ENCODE results near the gene DLGAP1. TPM values are rescaled to one million over a fixed set of nuclear protein-coding genes. Genes with fewer than 3 reads are reported as not detected.

Gene DLGAP1
- total RNA-seq, 1 experiment from 2014 or later: 2.8 TPM

DNA sequence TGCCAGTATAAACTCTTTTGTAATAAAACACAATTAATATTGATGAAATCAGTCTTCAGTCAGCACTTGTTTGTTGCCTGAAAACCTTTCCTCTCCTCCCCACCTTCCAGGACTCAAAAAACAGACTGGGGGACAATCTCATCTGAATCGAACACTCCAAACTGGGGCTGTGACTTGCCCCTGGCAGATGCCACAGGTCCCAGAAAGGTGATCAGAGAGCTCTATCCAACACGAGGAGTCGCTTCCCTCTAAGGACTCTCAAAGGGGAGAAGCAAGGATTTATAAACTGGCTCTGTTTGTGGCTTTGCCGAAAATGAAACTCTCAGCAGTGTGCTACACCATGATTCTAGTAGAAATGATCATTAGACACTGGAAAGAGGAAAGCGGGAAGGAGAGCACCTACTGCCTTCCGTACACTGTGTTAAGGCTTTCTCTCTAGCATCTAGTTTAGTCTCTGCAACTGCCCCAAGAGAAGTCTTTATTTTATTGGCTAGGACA, 805.9 kb downstream of the DLGAP1 start:
- Histone ChIP-seq H3K4me1 (peaks cover 9% of the 10 kb centered on the region), H3K27ac (no peak overlapping the region), H3K36me3 (no peaks in the 10 kb centered on the region), H3K9me3 (replicated peaks) (no peaks in the 10 kb centered on the region), H3K27me3 (no peaks in the 10 kb centered on the region), H3K4me3 (no peak overlapping the region)
- no peak for DNase-seq

DNA sequence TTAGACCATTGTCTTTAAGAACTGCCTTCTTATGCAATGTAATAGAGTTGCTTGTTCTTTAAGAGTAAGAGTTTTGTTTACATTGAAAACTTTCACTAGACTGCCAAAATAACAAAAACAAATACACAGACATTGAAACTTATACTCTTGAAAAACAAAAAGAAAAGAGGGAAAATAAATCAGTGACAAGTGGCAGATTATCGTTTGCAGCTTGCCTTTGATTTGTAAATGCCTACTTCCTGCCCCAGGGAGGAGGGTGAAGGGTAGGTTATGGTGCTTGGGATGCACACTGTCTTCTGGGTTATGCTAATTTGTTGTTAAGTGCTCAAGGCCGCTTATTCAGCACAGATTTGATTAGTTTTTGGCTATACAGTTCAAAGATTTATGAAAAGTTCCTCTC, 806.5 kb downstream of the DLGAP1 start:
- Histone ChIP-seq H3K36me3 (no peaks in the 10 kb centered on the region), H3K9me3 (replicated peaks) (no peaks in the 10 kb centered on the region), H3K27me3 (no peaks in the 10 kb centered on the region), H3K4me1 (peaks cover 9% of the 10 kb centered on the region), H3K4me3 (no peak overlapping the region), H3K27ac (no peak overlapping the region)
- no peak for DNase-seq

DNA sequence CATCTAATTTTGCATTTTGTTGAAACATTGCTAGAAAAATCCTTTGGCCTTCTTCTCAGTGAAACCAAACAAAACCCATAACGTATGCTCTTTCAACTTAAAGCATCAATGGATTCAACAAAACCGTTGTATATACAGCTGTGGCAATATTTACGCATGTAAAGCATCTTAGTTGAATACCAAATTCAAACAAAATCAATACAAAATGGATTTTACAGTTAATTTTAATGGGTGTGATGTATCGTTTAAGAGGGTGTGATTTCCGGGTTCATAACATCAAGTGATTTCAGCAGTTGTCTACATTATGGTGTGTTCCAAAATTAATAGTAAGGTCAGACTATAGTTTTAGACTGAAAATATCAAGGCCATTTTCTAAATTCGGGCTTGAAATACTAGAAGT, 806.9 kb downstream of the DLGAP1 start:
- no peak for DNase-seq
- H3K9me3 ChIP-seq (replicated peaks): no peaks in the 10 kb centered on the region
- no peak overlapping the region for H3K4me3 ChIP-seq
- peaks cover 6% of the 10 kb centered on the region for H3K4me1 ChIP-seq
- no peaks in the 10 kb centered on the region for H3K36me3 ChIP-seq
- no peaks in the 10 kb centered on the region for H3K27me3 ChIP-seq
- H3K27ac ChIP-seq: no peak overlapping the region

DNA sequence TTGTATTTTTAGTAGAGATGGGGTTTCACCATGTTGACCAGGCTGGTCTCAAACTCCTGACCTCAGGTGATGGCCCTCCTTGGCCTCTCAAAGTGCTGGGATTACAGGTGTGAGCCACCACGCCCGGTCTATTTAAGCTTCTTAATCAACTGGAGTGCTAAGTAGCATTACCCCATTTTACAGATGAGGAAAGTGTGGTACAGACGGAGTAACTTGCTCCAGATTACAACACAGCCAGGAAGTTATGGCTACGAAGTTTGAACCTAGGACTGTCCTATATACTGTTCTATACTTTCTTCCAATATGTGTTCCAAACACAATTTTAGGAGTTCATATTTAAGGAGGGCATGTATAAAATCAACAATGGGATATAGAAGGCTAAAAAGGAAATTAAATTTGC, 807.5 kb downstream of the DLGAP1 start:
- H3K36me3 ChIP-seq: no peaks in the 10 kb centered on the region
- peaks cover under 1% of the 10 kb centered on the region for H3K4me1 ChIP-seq
- DNase-seq: no peak
- H3K27ac ChIP-seq: no peak overlapping the region
- H3K9me3 ChIP-seq (replicated peaks): no peaks in the 10 kb centered on the region
- no peaks in the 10 kb centered on the region for H3K27me3 ChIP-seq
- H3K4me3 ChIP-seq: no peak overlapping the region

DNA sequence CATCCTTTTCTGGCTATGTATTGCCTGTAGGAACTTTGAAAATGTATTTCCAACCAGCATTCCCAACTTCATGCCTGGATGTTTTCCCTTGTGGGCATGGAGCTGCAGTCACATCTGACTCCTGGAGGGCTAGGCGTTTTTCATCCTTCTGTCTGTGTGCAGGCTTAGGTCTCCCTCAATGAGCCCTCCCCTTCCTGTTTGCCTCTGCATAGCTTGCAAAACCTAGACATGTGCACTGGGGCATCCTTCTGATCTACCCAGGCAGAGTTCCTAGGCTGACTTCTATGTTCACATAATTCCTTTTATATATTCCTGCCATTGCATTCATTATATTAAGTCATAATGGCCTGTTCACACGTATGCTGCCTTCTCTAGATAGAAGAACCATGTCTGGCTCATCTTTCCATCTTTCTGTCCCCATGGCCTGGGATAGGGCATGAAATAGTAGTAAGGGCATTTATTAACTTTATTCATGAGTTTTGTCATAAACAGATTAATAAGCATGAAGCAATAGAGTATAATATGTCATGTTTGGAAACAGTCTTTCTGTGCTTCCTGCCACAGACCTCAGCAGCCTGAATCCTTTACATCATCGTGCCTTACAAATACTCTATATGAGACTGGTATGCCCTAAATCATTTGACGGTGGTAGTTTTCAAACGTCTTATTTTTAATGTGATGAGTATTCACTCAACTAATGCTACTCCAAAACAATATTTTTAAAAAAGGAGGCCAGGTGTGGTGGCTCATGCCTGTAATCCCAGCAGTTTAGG, 809.5 kb downstream of the DLGAP1 start:
- no peaks in the 10 kb centered on the region for H3K27me3 ChIP-seq
- H3K36me3 ChIP-seq: no peaks in the 10 kb centered on the region
- no peak overlapping the region for H3K4me3 ChIP-seq
- no peak overlapping the region for H3K27ac ChIP-seq
- no peaks in the 10 kb centered on the region for H3K4me1 ChIP-seq
- DNase-seq: no peak
- H3K9me3 ChIP-seq (replicated peaks): no peaks in the 10 kb centered on the region

DNA sequence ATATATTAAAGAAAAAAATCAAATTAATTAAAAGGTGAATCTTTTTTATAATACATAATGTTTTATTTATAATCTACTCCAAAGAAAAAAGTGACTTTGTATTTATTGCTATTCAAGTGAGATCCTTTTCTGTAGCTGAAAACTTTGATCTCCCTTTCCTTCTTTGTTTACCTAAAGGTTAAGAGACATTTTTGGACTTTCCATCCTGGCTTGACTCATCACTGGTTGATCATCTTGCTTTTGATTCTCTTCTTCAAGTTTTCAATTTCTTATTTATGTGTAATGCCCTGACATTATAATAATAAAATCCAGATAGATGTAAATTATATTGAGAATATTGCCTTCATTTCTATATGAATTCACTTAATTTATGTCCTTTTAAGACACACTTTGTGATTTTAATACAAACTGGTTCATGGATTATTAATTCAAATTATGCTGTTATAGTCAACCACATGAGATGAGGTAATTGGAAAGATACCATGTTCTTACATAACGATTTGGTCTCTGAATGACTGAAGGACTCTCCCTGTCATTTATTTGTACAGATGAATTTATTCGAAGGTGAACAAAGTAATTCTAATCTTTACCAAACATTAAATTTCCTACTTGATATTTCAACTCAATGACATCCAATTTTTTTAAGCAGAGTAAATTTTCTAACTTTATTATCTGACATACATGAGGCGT, 820.7 kb downstream of the DLGAP1 start:
- Histone ChIP-seq H3K36me3 (no peaks in the 10 kb centered on the region), H3K4me1 (no peaks in the 10 kb centered on the region), H3K9me3 (replicated peaks) (no peaks in the 10 kb centered on the region), H3K27ac (no peak overlapping the region), H3K27me3 (no peaks in the 10 kb centered on the region), H3K4me3 (no peak overlapping the region)
- no peak for DNase-seq

DNA sequence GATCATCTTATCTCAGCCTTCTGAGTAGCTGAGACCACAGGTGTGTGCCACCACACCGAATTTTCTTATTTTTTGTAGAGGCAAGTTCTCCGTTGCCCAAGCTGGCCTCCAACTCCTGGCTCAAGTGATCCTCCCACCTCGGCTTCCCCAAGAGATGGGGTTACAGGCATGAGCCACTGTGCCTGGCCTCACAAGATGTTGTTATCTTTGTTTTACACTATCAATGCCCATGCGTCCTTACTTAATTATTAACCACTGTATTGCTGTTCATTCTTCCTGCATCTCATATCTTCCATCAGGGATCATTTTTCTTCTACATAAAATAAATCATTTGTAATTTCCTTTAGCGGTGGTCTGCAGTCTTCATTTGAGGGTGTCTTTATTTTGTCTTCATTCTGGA, 823.2 kb downstream of the DLGAP1 start:
- Histone ChIP-seq H3K36me3 (no peaks in the 10 kb centered on the region), H3K4me1 (no peaks in the 10 kb centered on the region), H3K9me3 (replicated peaks) (no peaks in the 10 kb centered on the region), H3K27me3 (no peaks in the 10 kb centered on the region), H3K27ac (no peak overlapping the region), H3K4me3 (no peak overlapping the region)
- DNase-seq: no peak

DNA sequence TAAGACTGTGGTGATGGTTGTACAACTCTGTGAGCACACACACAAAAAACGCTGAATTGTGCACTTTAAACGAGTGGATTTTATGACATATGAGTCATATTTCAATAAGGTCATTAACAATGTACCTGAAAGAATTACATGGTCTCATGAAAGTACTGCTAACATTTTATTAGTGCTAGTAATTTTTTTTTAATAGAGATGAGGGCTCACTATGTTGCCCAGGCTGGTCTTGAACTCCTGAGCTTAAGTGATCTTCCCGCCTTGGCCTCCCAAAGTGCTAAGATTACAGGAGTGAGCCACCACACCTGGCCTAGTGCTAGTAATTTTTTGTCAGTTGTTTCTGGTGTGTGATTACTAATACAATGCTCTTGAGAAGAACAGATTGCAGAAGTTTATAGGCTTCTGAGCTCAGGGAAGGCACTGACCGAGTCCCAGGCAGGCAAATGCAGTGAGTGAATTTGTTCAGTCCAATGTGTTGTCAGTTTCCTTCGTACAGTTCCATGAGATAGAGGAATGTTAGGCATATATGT, 828.1 kb downstream of the DLGAP1 start:
- Histone ChIP-seq H3K27ac (no peak overlapping the region), H3K4me3 (no peak overlapping the region), H3K36me3 (no peaks in the 10 kb centered on the region), H3K27me3 (no peaks in the 10 kb centered on the region), H3K4me1 (peaks cover 27% of the 10 kb centered on the region), H3K9me3 (replicated peaks) (no peaks in the 10 kb centered on the region)
- DNase-seq: no peak

DNA sequence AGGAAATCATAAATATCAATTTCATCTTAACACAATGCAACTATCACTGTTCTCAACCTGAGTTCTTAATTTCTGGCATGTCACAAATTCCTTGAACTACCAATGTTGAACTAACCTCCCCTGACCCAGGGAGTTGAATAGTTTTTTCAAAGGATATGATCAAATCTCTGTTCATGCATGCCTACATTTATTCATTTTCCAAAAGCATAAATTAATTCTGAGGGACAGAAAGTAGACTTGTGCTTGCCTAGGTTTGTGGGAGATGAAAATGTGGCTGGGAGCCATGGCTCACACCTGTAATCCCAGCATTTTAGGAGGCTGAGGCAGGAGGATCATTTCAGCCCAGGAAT, 829.4 kb downstream of the DLGAP1 start:
- H3K4me1 ChIP-seq: peaks cover 27% of the 10 kb centered on the region
- no peak for DNase-seq

DNA sequence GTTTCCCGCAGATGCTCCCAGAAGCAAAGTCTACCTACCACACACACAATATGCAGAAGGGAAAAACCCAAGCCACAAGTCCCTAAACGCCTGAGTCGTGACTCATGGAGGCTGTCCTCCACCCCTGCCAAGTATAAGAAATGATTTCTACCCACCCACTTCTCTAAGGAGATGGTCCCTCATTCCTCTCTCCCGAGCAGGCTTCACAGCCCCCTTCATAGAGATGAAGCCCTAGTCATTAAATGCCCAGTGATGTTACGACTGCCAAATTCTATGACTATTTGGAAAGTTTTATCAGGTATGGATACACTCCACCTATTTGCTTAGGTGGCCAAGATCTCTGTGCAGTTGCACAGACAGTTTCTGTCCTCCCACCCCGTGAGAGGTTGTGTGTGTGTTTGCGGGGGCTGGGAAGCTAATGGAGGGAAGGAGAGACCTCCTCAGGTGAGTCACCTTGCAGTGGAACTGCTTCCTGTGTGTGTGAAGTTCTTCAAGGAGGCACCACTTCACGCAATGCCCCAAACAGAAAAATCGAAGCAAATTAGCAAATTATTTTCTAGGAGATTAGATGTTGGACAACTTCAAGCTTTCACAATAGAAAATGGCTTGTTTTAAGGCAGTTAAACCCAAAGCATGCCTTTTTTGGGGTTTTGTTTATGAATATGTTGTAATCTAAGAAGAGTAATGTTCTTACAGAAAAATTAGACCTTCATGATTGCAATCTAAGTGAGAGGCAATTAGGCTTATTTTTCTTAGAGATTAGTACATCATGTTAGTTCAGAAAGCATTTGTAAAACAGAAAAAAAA, 830.0 kb downstream of the DLGAP1 start:
- Histone ChIP-seq H3K4me1 (peaks cover 27% of the 10 kb centered on the region), H3K36me3 (no peaks in the 10 kb centered on the region), H3K27me3 (no peaks in the 10 kb centered on the region), H3K27ac (peak overlapping the region; percentile 99), H3K9me3 (replicated peaks) (no peaks in the 10 kb centered on the region), H3K4me3 (peak overlapping the region; percentile 46)
- DNase-seq: peak; percentile 57 to 61

More for the DNA sequence above, 829.4 kb downstream of the DLGAP1 start:
- no peaks in the 10 kb centered on the region for H3K36me3 ChIP-seq
- no peaks in the 10 kb centered on the region for H3K27me3 ChIP-seq
- no peaks in the 10 kb centered on the region for H3K9me3 ChIP-seq (replicated peaks)
- peak overlapping the region; percentile 99; the same call in 1 of the 2 replicates for H3K27ac ChIP-seq
- H3K4me3 ChIP-seq: no peak overlapping the region

DNA sequence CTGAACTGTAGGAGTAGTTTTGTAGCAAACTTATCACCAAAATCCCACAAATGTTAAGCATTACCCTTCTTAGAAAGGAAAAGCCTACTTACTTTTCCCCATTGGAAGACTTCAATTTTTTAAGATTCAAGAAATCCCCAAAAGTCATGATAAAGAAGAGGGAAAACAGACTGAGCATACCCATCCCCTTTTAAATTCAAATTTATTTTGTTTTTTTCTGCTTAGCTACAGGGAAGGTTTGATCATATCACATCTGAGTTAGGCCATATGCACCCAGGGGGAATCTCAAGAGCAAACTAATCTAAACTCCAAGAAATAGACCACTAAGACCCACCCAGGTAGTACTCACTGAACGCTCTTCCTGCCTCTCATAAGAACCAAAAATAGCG, 830.6 kb downstream of the DLGAP1 start:
- peak overlapping the region; percentile 46 for H3K4me3 ChIP-seq
- DNase-seq: no peak
- H3K4me1 ChIP-seq: peaks cover 27% of the 10 kb centered on the region
- no peaks in the 10 kb centered on the region for H3K27me3 ChIP-seq
- H3K27ac ChIP-seq: peak overlapping the region; percentile 99
- H3K36me3 ChIP-seq: no peaks in the 10 kb centered on the region
- H3K9me3 ChIP-seq (replicated peaks): no peaks in the 10 kb centered on the region

DNA sequence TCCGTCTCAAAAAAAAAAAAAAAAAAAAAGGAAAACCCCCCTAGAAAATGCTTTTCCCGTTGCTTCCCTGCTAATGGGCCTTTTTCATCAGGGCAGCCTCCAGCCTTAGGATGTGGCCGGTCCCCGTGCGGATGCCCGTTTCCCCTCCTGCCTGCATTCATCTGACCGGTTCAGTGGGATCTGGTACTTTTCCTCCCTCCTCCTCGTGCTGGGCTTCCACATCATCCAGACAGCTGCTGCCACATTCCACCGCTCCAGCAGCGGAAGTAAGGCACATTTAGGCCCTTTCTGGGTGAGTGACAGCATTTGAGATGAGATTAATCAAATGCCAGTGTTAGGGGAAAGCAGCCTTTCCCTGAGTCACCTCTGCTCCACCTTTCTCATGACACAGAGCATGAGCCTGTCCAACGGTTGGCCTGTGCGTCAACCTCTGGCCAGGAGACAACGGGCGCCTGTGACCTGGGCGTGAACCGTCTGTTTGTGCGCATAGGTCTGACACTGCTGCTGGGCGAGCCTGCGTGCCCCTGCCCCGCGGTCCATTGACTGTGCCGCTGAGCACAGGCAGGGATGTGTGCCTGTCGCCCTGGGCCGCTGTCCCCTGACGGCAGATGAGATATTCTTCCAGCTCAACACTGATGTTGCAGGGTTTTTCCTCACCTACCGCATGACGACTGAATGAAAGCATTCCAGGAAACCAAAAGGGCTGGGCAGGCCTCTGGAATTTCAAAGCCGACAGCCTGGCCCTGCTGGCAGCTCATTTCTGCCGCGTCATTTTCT, 831.1 kb downstream of the DLGAP1 start:
- Histone ChIP-seq H3K27ac (peak overlapping the region; percentile 99), H3K9me3 (replicated peaks) (no peaks in the 10 kb centered on the region), H3K4me3 (peak overlapping the region; percentile 46), H3K36me3 (no peaks in the 10 kb centered on the region), H3K4me1 (peaks cover 27% of the 10 kb centered on the region), H3K27me3 (no peaks in the 10 kb centered on the region)
- DNase-seq: peak; percentile 87 to 90

DNA sequence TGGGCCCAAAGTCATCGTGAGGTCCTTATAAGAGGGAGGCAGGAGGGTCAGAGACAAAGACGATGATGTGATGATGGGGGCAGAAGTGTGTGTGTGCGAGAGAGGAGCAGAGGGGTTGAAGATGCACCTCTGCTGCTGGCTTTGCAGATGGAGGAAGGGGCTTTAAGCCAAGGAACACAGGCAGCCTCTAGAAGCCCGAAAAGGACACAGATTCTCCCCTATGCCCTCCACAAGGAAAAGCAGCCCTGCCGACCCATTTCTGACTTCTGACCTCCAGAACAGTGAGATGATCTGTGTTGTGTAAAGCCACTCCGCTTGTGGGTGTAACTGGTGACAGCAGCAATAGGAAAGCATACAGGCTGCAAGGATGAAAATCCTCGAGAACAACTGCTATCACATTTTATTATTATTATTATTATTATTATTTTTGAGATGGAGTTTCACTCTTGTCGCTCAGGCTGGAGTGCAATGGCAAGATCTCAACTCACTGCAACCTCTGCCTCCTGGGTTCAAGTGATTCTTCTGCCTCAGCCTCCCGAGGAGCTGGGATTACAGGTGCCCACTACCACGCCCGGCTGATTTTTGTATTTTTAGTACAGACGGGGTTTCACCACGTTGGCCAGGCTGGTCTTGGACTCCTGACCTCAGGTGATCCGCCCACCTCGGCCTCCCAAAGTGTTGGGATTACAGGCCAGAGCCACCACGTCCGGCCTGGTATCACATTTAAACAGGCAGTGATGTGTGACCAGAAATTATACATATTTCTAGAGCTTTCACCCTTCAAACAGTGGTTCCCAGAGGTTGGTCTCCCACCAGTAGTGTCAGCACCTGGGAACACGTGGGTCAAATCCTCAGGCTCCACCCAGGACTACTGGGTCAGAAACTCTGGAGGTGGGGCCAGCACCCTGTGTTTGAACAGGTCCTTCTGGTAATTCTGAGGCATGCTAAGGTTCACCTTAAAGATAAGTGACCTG, 834.7 kb downstream of the DLGAP1 start:
- DNase-seq: no peak
- no peaks in the 10 kb centered on the region for H3K36me3 ChIP-seq
- H3K4me1 ChIP-seq: peaks cover 26% of the 10 kb centered on the region
- H3K9me3 ChIP-seq (replicated peaks): no peaks in the 10 kb centered on the region
- no peak overlapping the region for H3K27ac ChIP-seq
- no peaks in the 10 kb centered on the region for H3K27me3 ChIP-seq
- no peak overlapping the region for H3K4me3 ChIP-seq
